OCI-LY3 (cell line): Measurements from ENCODE around the gene SHC4.

Experiments used
- H2AFZ ChIP-seq: fragments of 200-600, 300-600 bp; shearing (Covaris generic); 2 replicates; pipeline ENCODE4 v1.6.0; 2014; ENCODE audit warnings: antibody characterized with exemption, low read depth, low read length
- H3K27ac ChIP-seq: fragments of 200-600, 300-600 bp; sonication (generic); 2 replicates; pipeline ENCODE4 v1.5.1; 2014; ENCODE audit warnings: mild to moderate bottlenecking, low read length, moderate library complexity, mixed read lengths
- H3K27me3 ChIP-seq: fragments of 200-600, 300-600 bp; sonication (generic); 2 replicates; pipeline ENCODE4 v1.6.1; 2014; ENCODE audit warnings: low read depth, low read length, mixed read lengths
- H3K36me3 ChIP-seq: fragments of 200-600, 300-600 bp; sonication (generic); replicated peaks from 2 replicates; pipeline ENCODE3; 2014; ENCODE audit warnings: low read depth, low read length, mixed read lengths
- H3K4me1 ChIP-seq: fragments of 300-600, 200-600 bp; sonication (generic); 2 replicates; pipeline ENCODE4 v1.6.1; 2014; ENCODE audit warnings: low read length, mixed read lengths
- H3K4me2 ChIP-seq: fragments of 200-600, 300-600 bp; sonication (generic); 2 replicates; pipeline ENCODE4 v1.6.1; 2014; ENCODE audit warnings: low read length, mixed read lengths
- H3K4me3 ChIP-seq: fragments of 300-600, 200-600 bp; sonication (generic); 2 replicates; pipeline ENCODE4 v1.5.1; 2014; ENCODE audit warnings: antibody characterized with exemption, mild to moderate bottlenecking, low read length, moderate library complexity
- H3K79me2 ChIP-seq: fragments of 300-600, 200-600 bp; shearing (Covaris generic); 2 replicates; pipeline ENCODE4 v1.6.1; 2014; ENCODE audit warnings: mild to moderate bottlenecking, low read length, mixed read lengths
- H3K9ac ChIP-seq: fragments of 300-600, 200-600 bp; shearing (Covaris generic); 2 replicates; pipeline ENCODE4 v1.6.0; 2014; ENCODE audit warnings: mild to moderate bottlenecking, low read length, moderate library complexity
- H3K9me3 ChIP-seq: fragments of 200-600, 300-600 bp; shearing (Covaris generic); 2 replicates; pipeline ENCODE4 v1.6.1; 2014; ENCODE audit warnings: low read length, mixed read lengths; ENCODE audit not compliant: insufficient read depth
- H4K20me1 ChIP-seq: fragments of 200-600, 300-600 bp; sonication (generic); 2 replicates; pipeline ENCODE4 v1.6.1; 2016; ENCODE audit warnings: low read length, mixed read lengths; ENCODE audit not compliant: insufficient read depth
- EZH2phosphoT487 ChIP-seq: fragments of 200-600 bp; shearing (Covaris generic); IDR thresholded peaks from 2 replicates; pipeline ENCODE4 v1.6.1; 2018; ENCODE audit warnings: antibody characterized with exemption, mixed run types, low read depth
- TF ChIP-seq, protein P1 (sequence below): fragments of 200-600, 300-600 bp; sonication (generic); IDR thresholded peaks from 2 replicates; pipeline ENCODE4 v1.5.1; 2014; ENCODE audit warnings: antibody characterized with exemption, low read length, low read depth

SHC4 gene

DNA sequence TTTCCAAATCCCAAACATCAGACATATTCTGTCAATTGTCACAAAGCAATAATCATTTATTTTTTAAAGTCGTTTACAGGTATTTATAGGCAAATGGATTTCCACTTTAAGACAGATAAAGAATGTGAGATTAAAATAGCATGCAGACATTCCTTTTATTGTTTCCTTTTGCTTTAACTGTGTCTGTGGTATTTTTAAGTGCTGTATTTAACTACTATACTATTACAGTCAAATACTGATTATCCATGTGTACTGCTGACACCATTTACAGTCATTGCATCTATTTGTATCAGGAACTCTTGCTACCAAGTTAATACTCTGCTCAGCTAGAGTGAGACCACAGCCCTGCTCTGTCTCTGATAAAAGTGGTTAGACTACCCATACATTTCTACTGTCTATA, 140.0 kb downstream of the SHC4 start:
- H3K4me3 ChIP-seq: no peak overlapping the region
- TF ChIP-seq, protein P1, sequence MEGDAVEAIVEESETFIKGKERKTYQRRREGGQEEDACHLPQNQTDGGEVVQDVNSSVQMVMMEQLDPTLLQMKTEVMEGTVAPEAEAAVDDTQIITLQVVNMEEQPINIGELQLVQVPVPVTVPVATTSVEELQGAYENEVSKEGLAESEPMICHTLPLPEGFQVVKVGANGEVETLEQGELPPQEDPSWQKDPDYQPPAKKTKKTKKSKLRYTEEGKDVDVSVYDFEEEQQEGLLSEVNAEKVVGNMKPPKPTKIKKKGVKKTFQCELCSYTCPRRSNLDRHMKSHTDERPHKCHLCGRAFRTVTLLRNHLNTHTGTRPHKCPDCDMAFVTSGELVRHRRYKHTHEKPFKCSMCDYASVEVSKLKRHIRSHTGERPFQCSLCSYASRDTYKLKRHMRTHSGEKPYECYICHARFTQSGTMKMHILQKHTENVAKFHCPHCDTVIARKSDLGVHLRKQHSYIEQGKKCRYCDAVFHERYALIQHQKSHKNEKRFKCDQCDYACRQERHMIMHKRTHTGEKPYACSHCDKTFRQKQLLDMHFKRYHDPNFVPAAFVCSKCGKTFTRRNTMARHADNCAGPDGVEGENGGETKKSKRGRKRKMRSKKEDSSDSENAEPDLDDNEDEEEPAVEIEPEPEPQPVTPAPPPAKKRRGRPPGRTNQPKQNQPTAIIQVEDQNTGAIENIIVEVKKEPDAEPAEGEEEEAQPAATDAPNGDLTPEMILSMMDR: no peak
- TF ChIP-seq EZH2phosphoT487: no peak
- no peaks in the 10 kb centered on the region for H3K9me3 ChIP-seq
- H2AFZ ChIP-seq: no peak overlapping the region
- no peaks in the 10 kb centered on the region for H3K27me3 ChIP-seq
- no peak overlapping the region for H3K4me2 ChIP-seq
- no peaks in the 10 kb centered on the region for H3K36me3 ChIP-seq
- no peak overlapping the region for H3K27ac ChIP-seq
- no peak overlapping the region for H3K9ac ChIP-seq
- peaks cover 5% of the 10 kb centered on the region; the same call in 1 of the 2 replicates for H3K4me1 ChIP-seq
- no peaks in the 10 kb centered on the region for H4K20me1 ChIP-seq
- H3K79me2 ChIP-seq: no peaks in the 10 kb centered on the region

- Histone ChIP-seq H3K9ac (no peak overlapping the region), H3K36me3 (no peaks in the 10 kb centered on the region), H3K27ac (no peak overlapping the region), H4K20me1 (no peaks in the 10 kb centered on the region), H3K9me3 (no peaks in the 10 kb centered on the region), H3K4me1 (peaks cover 5% of the 10 kb centered on the region; the same call in 1 of the 2 replicates), H3K79me2 (no peaks in the 10 kb centered on the region), H2AFZ (no peak overlapping the region), H3K4me2 (no peak overlapping the region), H3K27me3 (no peaks in the 10 kb centered on the region), H3K4me3 (no peak overlapping the region)
- TF ChIP-seq, protein P1: no peak
- TF ChIP-seq EZH2phosphoT487: no peak
Observed at GRCh38 chr15:48823237-48823636, 140.5 kb downstream of the SHC4 start.

- Histone ChIP-seq H3K4me1 (peaks cover 13% of the 10 kb centered on the region), H3K79me2 (peaks cover 14% of the 10 kb centered on the region), H3K4me3 (no peak overlapping the region), H3K27ac (no peak overlapping the region), H3K9me3 (no peaks in the 10 kb centered on the region), H3K9ac (no peak overlapping the region), H3K27me3 (no peaks in the 10 kb centered on the region), H4K20me1 (no peaks in the 10 kb centered on the region), H3K36me3 (no peaks in the 10 kb centered on the region), H2AFZ (no peak overlapping the region), H3K4me2 (no peak overlapping the region)
- TF ChIP-seq EZH2phosphoT487: no peak
- TF ChIP-seq, protein P1: no peak
Observed at GRCh38 chr15:48814286-48814685, 149.4 kb downstream of the SHC4 start.

- H3K79me2 ChIP-seq: peaks cover 38% of the 10 kb centered on the region
- H3K4me3 ChIP-seq: peak overlapping the region; percentile 94
- H3K4me1 ChIP-seq: peaks cover 16% of the 10 kb centered on the region
- no peaks in the 10 kb centered on the region for H3K27me3 ChIP-seq
- H2AFZ ChIP-seq: peak overlapping the region; percentile 100
- H3K4me2 ChIP-seq: peak overlapping the region; percentile 90
- TF ChIP-seq, protein P1: peak; percentile 51
- TF ChIP-seq EZH2phosphoT487: no peak
- H3K9ac ChIP-seq: peak overlapping the region; percentile 63
- H3K27ac ChIP-seq: no peak overlapping the region
- H3K9me3 ChIP-seq: no peaks in the 10 kb centered on the region
- no peaks in the 10 kb centered on the region for H3K36me3 ChIP-seq
- 0 out of 2 replicates have a peak, but pooled peaks cover 2% of the 10 kb centered on the region for H4K20me1 ChIP-seq
Observed at GRCh38 chr15:48811325-48811958, 152.3 kb downstream of the SHC4 start.
